ENCODE results near the gene TMEM243.

Gene TMEM243

DNA sequence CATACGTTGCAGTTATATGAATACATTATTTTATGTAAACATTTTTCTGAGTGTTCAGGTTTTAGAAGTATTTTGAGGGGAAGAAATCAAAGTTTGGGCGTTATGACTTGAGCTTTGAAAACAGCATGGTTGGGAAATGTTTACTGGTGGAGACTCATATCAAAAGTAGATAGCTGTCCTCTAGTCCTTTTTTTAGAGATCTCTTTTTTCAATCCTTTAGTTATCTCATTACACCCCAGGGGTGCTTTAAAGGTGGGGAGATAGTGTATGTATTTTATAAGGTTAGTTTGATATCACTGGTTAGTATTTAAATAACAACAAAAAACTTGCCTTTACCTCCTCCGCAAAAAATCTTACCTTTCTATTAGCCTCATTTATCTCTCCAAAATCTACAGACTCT lies 65.0 kb downstream of the TMEM243 start:
- no peak for DNase-seq

DNA sequence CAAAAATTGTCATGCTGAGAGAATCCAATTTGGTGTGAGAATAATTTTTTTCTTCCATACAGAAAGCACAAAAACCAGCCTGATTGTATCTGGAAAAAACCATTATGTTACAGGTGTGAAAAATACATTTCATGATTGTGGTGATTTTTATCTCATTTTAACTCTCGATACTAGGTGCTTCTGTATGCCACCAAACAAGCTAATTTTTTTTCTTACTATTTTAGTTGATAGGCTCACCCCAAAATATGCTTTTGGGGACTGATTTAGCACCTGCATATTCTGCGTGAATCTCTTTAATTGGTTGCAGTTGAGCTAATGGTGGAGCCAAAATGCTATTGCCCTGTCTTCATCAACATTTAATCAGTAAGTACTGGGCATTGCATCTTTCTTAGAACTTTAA lies 65.4 kb downstream of the TMEM243 start:
- no peak for DNase-seq

DNA sequence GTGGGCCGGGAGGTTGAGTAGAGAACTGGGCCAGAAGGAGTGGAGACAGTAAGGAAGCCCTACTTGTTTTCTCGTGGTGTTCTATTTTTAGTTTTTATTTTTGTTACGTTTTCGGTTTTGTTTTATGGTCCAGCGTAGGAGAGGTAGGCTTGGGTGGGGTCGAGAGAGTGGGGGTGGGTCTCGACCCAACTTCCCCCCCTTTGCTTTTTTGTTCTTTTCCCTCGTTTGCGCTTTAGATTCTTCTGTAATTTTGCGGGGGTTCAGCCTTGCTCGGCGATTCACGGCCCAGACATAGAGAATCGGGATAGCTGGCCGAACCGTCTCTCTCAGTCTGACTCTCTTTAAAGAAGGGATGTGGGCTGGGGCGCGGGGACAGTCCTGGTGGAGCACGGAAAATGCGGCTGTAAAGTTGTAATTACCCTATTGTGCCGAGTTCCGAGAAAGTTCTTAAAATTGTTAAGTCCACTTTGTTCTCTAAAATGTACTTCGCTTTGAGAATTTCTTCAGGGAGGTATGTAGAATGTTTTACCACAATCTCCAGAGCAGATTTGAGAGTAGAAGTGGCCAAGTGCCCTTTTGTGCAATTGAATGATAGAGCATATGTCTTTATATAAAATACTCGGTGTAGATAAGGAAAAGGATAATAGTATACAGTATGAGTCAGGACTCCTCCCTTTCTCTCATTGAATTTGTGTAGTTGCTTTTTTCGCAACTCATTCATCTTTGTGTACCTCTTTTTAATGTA lies 66.5 kb downstream of the TMEM243 start:
- peak; percentile 14 for DNase-seq

DNA sequence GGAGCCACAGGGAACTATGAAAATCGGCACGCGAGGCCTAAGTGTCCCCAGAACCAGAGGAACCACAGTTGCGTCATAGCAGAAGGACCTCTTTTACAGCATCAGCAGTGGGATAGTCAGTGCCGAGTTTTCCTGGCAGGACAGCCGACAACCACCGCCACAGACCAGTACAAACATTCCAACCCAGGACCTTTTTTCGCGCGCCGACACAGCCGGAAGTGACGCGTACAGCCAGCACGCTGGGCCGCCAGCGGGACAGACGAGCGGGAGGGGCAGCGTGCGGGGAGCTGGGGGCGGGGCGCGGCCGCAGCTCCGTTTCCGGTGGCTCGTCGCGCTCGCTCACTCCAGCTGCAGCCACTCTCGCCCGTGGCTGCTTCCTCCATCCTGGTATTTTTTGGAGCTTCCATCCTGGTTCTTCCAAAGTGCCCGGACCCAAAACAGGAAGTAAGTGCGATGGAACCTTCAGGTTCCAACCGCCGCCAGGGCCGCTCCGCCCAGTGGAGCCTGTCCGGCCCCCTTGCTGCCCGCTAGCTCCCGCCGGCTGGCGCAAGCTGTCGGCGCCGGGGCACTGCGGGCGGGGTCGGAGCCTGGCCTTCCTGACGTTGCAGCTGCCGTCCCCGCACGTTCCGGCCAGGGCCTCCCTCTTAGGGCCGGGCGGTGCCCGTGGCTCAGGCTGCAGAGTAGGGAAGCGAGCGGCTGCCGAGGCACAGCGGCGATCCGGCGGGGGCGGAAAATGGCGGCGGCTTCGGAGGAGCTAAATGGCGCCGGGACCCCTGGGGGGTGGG lies 67.2 kb downstream of the TMEM243 start, which contains the start of gene DMTF1:
Gene DMTF1 (plus strand): TSS at position 342 of the 785 bp plus-strand sequence. CDS start 12,489 bp downstream, outside the sequence.
- DNase-seq: peak; percentile 97

DNA sequence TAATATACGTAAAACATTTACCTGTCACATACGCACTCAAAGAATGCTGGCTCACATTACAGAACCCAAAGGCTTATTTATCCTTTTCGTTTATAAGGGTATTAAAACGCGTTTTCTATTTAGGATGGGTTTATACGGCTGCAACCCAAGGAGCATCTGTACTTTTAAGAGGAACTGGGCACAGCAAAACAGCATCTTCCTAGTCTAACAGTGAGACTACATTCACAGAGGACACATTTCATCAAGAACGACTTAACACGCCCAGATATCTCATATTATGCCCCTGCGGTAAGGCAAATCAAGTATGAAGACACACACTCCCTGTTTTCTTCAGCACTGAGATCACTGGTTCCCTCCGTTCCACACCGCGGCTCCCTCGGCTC lies 67.8 kb downstream of the TMEM243 start:
- DNase-seq: no peak

DNA sequence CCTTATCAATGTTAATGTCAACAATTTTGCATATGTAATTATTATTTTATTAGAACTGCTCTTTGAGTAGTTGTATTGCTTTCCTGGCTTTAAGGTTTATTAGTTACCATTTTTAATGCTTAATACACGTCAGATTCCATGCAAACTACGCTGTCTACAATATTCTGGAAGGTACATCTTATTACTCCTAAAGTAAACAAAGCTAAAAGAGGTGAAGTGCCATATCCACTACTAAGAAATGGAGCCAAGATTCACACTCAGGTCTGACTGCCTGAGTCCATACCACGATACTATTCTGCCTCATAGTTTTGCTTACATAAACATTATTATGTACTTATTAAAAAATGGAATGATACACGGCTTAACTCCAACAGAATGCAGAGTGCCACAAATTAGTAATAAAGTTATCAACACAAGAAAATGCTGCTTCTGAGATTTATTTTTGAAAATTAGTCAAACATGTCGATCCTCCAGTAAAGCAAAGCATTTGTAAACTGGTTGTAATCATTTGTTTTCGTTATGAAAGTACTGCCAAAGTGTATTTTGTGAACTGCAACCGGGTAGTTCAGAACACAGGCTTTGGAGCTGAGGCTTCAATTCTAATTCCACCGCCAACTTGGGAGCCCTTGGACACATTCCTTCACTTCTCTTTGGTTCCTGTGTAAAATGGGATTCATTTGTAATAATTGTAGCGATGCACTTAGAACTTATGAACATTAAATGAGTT lies 68.4 kb downstream of the TMEM243 start:
- no peak for DNase-seq

DNA sequence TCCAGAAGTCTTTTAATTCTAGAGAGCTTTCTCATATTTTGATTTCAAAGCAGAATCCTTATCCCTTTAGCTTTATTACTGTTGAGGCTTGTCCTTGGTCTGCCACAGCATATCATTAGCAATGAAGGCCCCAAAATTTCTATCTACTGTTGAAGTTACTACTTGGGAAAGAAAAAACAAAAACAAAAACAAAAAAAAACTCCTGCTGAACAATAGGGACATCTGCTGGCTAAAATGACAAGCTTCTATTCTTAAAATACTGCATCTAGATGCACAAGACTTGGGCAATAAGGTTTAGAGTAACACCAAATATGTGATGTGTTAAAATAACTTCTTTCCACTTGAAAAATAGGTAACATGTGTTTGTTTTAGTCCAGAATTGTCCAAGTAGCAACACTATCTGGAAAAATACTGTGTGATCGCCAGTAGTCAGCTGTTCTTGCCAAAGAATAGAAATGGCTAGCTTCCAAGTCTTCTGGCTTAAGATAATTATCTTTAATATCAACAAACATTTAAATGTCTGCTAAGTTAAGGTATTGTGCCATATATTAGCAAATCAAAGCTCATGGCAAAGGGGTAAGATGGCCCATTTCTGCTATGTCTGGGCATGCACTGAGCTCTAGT lies 71.1 kb downstream of the TMEM243 start:
- peak; percentile 12 for DNase-seq

DNA sequence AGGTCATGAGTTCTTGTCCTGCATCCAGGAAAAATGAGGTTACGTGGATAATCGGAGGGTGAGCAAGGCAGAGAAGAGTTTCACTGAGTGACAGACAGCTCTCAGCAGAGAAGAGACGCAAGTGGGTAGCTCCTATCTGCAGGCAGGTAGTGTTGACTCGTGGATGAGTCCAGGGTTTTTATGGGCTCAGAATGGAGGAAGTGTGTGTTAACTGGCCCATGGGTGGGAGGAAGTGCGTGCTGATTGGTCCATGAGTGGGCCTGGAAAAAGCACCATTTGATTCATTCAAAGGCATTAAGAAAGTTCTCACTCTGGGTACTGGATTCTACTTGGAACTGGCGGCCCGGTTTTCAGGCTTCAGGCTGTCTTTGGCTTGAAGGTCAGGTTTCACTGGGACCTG lies 72.0 kb downstream of the TMEM243 start:
- no peak for DNase-seq

DNA sequence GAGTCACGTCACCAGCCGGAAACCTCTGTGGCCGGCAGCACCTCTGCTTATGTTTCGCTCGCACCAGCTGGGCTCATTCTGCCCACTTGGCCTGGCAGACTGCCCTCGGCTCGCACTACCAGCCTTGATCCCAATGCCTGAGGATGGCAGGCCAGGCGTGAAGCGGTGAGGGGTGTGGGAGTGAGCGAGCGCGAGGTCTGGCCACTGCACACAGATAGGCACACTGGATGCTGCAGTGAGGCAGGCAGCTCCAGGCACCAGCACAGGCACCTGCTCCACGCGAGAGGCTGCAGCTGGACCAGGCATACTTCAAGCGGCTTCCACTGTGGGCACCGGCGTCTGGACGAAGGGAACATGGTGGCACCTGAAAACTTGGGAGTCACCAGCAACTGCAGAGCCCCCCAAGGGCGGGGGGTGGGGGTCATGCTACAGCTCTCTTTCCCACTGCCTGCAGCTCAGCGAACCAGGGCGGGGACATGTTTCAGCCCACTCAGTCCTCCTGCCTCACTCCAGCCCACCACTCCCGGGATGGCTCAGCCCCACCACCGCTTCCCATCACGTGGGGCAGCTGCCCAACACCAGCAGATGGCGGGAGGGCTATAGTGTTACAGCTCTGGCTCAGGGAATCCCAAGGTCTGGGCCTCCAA lies 72.7 kb downstream of the TMEM243 start:
- no peak for DNase-seq
